ENCODE results near the gene WDR45B. TPM values are rescaled to one million over a fixed set of nuclear protein-coding genes. Genes with fewer than 3 reads are reported as not detected.

The WDR45B gene
- total and polyA plus RNA-seq, 9 donors: 43.0 to 99.3 (median 79.3) TPM

DNA sequence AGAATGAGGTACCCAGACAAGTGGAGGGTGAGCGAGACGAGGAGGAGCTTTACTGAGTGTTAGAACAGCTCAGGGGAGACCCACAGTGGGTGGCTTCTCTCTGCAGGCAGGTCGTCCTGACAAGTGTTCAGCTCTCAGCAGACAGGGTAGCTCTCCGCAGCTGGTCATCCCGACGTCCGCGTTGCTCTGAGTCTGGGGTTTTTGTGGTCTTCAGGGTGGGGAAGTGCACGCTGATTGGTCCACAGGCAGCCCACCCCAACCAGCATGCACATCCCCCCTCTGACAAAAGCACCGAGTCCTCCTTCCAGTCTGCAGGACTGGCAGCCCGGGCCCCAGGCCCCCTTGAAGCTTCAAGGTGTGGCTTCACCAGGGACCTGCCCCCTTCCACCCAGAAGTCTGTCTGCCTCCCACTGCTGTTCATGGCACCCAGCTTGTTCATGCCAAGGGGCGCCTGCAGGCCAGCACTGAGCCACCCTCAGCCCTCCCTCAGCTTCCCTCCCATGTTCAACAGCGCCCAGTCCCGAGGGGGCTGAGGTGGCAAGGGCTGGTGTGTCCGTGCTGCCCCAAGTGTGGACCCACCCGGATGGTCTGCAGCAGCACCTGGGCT lies 19.9 kb upstream of the WDR45B start:
- WGBS, 3 donors: 88 to 90% (median 89%) methylated on average over 16 of the region's 16 CpGs
- H3K4me3 ChIP-seq: no peak overlapping the region
- no peaks in the 10 kb centered on the region for H3K36me3 ChIP-seq
- peak overlapping the region; percentile 66 to 92 for H3K27ac ChIP-seq
- H3K4me1 ChIP-seq (ENCODE audit: insufficient read depth): peaks cover 3% of the 10 kb centered on the region
- intact Hi-C loops (cut with DNase I): no loop called here
- no peaks in the 10 kb centered on the region for H3K27me3 ChIP-seq
- no peak for DNase-seq
- TF ChIP-seq POLR2A (IDR thresholded peaks at IDR 0.05) (no peak), EP300 (IDR thresholded peaks at IDR 0.05) (no peak)
- TF ChIP-seq, protein P1, sequence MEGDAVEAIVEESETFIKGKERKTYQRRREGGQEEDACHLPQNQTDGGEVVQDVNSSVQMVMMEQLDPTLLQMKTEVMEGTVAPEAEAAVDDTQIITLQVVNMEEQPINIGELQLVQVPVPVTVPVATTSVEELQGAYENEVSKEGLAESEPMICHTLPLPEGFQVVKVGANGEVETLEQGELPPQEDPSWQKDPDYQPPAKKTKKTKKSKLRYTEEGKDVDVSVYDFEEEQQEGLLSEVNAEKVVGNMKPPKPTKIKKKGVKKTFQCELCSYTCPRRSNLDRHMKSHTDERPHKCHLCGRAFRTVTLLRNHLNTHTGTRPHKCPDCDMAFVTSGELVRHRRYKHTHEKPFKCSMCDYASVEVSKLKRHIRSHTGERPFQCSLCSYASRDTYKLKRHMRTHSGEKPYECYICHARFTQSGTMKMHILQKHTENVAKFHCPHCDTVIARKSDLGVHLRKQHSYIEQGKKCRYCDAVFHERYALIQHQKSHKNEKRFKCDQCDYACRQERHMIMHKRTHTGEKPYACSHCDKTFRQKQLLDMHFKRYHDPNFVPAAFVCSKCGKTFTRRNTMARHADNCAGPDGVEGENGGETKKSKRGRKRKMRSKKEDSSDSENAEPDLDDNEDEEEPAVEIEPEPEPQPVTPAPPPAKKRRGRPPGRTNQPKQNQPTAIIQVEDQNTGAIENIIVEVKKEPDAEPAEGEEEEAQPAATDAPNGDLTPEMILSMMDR (IDR thresholded peaks at IDR 0.05): no peak
- no peaks in the 10 kb centered on the region for H3K9me3 ChIP-seq

GRCh38 chr17:82667668-82668000 lies 19.4 kb upstream of the WDR45B start:
- Histone ChIP-seq H3K27ac (no peak overlapping the region), H3K4me3 (no peak overlapping the region), H3K36me3 (no peaks in the 10 kb centered on the region), H3K27me3 (no peaks in the 10 kb centered on the region), H3K4me1 (ENCODE audit: insufficient read depth) (peaks cover 3% of the 10 kb centered on the region), H3K9me3 (no peaks in the 10 kb centered on the region)
- no peak for TF ChIP-seq POLR2A (IDR thresholded peaks at IDR 0.05)
- TF ChIP-seq, protein P1 (IDR thresholded peaks at IDR 0.05): no peak
- TF ChIP-seq EP300 (IDR thresholded peaks at IDR 0.05): no peak
- intact Hi-C loops (cut with DNase I): no loop called here
- 95 to 96% (median 95%) methylated on average over 15 of the region's 15 CpGs for WGBS, 3 donors
- no peak for DNase-seq

DNA sequence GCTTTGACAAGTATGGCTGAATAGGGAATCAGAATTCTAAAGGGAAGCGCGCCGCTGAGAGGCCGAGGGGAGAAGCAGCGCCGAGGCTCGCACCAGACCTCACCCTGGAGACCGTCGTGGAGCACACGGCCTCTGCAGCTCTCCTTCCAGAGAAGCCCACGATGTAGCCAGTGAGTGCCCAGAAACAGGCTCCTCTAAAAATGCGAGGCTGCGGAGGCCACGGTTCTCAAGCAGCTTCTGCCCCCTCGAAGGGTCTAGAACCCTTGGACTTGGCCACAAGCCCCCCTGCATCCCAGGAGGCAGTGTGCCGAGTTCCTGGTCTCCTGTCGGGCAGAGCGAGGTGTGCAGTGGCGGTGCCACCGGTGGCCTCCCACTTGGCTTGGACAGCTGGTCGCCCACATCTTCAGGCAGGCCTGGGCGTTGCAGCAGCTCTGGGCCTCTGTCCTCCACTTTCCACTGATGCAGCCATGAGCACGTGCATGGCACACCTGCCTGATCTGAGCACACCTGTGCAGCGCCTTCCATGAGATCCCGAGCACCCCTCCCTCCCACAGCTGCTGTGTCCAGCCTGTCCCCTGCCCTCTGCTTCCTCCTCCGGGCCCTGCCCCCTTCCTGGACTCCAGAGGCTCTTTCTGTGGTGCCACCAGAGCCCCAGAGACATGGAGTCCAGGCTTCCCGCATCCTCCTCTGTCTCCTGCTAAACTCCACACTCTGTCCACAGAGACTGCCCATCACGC lies 18.9 kb upstream of the WDR45B start:
- no peak overlapping the region for H3K4me3 ChIP-seq
- peaks cover 3% of the 10 kb centered on the region for H3K4me1 ChIP-seq (ENCODE audit: insufficient read depth)
- 91 to 93% (median 92%) methylated on average over 28 of the region's 28 CpGs for WGBS, 3 donors
- no peaks in the 10 kb centered on the region for H3K36me3 ChIP-seq
- intact Hi-C loops (cut with DNase I): no loop called here
- H3K27ac ChIP-seq: peak overlapping the region in 1 of 2 donors; percentile 20
- TF ChIP-seq EP300 (IDR thresholded peaks at IDR 0.05): no peak
- no peak for TF ChIP-seq POLR2A (IDR thresholded peaks at IDR 0.05)
- TF ChIP-seq, protein P1 (IDR thresholded peaks at IDR 0.05): no peak
- no peaks in the 10 kb centered on the region for H3K27me3 ChIP-seq
- no peaks in the 10 kb centered on the region for H3K9me3 ChIP-seq
- peak in 1 of 5 donors; percentile 40 for DNase-seq

GRCh38 chr17:82665891-82666290 lies 17.6 kb upstream of the WDR45B start:
- no peaks in the 10 kb centered on the region for H3K9me3 ChIP-seq
- no peaks in the 10 kb centered on the region for H3K36me3 ChIP-seq
- peak in 1 of 5 donors; percentile 37 for DNase-seq
- H3K27me3 ChIP-seq: no peaks in the 10 kb centered on the region
- H3K4me3 ChIP-seq: no peak overlapping the region
- TF ChIP-seq, protein P1 (IDR thresholded peaks at IDR 0.05): no peak
- no peak for TF ChIP-seq EP300 (IDR thresholded peaks at IDR 0.05)
- TF ChIP-seq POLR2A (IDR thresholded peaks at IDR 0.05): no peak
- no peak overlapping the region for H3K27ac ChIP-seq
- intact Hi-C loops (cut with DNase I): no loop called here
- H3K4me1 ChIP-seq (ENCODE audit: insufficient read depth): peaks cover 3% of the 10 kb centered on the region
- WGBS, 3 donors: 90 to 94% (median 92%) methylated on average over 6 of the region's 6 CpGs

All from ovary (tissue), 9 donors.